RKO (cell line): ENCODE data around the gene NDST1.

Experiments used
- DNase-seq: peaks from one replicate; pipeline ENCODE4 v3.0.0-alpha.2; 2016; ENCODE audit warnings: low spot score

NDST1 gene

DNA sequence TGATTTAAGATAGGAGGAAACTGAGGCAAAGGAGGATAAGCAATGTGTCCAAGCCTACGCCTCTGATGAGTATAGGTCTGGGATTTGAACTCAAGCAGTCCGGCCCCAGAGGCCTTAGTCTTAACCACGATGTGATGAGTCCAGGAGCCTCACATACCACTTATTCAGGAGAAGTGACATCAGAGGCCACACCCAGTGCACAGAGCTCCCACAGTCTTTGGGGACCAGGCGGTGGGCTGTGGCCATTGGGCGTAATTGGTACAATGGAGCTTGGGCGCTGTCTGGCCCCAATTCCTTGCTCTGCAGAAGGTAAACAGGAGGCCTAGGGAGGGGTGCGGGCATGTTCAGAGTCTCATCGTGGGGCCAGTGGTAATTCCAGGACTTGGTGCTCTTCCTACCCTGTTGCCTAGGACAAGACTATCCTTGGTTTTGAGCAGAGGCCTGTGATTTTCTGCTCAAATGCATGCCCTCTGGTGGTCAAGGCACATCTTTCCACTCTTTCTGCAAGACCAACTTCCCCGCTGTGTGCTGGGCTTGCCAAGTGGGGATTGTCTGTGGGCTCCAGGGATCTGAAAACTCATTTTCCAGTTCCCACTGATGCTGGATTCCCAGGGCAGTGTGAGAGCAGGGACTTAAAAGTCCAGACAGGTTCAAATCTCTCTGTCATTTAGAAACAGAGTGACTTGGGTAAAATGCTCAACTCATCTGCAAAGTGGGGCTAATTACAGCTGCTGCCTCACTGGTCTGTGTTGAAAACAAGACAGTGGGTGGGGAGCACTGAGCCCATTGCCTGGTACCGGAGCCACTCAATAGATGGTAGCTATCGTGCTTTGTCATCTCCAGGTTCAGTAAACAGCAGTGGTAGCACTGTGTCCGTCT is 15.8 kb downstream of the NDST1 start:
- peak; percentile 72 for DNase-seq

DNA sequence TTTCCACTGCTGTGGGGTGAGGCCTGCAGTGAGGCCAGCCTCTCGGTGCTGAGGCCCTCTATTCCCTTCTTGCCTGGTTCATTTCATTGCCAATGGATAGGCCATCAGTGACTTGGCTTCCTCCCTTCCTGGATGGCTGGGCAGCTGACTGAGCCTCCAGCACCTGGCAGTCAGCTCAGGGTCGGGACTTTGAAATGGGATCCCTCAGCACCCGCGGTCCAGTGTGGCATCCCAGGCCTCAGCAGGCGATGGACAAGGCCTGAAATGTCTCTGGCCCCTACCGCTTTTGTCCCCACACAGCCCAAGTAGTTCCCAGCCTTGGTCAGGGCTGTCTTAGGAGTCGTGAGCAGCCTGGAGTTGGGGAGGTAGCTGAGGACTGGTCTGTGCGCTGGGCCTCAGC is 17.2 kb downstream of the NDST1 start:
- no peak for DNase-seq

DNA sequence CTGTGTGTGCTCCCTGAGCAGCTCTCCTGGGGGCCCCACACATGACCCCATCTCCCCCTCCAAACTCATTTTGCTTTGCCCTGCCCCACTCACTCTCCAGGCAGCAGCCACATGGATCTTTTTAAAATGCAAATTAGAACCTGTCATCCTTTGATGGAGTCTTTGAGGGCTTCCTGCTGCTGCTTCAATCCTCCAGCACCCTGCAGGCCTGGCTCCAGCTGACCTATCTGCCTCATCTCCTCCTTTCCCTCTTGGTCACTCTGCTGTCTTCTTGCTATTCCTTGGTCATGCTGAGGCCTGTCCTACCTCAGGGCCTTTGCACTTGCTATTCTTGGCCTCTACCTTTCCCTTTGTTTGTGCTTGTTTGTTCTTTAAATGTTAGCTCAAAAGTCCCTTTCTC is 17.9 kb downstream of the NDST1 start:
- no peak for DNase-seq

DNA sequence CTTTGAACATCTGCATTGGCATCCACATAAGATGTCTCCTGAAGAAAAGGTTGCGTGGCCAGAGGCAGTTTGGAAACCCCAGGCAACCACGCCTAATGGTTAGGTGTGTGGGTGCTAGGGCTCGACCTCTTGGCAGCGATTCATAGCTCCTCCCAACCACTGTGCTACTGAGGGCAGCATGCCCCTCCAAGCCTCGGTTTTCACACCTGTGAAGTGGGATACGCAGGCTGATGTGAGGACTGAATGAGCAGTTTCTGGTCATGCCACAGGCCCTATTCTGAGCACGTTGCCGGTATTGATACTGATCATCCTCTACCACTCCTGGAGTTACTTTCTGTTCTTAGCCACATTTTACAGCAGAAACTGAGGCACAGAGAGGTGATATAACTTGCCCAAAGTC is 19.1 kb downstream of the NDST1 start:
- DNase-seq, result no peak

DNA sequence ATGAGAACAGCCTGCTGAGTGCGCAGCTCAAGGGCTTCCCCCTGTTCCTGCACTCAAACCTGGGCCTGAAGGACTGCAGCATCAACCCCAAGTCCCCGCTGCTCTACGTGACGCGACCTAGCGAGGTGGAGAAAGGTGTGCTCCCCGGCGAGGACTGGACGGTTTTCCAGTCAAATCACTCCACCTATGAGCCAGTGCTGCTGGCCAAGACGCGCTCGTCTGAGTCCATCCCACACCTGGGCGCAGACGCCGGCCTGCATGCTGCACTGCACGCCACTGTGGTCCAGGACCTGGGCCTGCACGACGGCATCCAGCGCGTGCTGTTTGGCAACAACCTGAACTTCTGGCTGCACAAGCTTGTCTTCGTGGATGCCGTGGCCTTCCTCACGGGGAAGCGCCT is 19.9 kb downstream of the NDST1 start:
- no peak for DNase-seq

DNA sequence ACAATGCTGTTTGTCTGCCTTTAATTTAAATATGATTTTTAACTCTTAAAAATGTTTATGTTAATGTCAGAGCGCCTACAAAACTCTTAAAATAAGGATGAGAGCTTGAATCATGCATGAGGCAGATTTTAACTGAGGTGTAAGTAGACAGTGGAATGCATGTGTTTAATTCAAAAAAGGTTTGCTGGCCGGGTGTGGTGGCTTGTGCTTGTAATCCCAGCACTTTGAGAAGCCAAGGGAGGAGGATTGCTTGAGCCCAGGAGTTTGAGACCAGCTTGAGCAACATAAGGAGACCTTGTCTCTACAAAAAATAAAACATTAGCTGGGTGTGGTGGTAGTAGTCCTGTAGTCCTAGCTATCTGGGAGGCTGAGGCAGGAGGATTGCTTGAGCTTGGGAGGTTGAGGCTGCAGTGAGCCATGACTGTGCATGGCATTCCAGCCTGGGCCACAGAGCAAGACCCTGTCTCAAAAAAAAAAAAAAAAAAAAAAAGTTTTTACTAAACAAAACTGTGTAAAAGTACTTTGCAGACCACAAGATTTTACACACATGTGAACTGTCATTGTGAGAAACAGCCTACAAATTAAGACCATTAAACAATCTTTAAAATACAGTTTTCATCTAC is 21.1 kb downstream of the NDST1 start:
- DNase-seq, result no peak

DNA sequence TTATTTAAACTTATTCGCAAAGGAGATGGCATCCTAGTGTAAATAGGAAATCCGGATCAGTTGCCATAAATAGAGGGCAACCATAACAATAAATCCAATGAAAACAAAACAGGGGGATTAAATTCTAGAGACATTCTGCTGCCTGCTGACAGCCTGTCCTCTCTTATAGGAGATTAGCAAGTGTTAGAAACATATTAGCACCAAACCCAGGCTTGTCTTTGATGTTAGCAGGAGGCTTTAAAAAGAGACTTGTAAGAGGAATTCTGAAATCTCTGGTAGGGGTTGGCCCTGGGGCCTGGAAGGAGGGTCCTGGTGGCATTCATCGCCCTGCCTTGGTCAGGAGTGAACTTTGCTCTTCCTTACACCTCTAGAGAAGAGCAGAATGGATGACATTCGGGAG is 21.6 kb downstream of the NDST1 start:
- no peak for DNase-seq

DNA sequence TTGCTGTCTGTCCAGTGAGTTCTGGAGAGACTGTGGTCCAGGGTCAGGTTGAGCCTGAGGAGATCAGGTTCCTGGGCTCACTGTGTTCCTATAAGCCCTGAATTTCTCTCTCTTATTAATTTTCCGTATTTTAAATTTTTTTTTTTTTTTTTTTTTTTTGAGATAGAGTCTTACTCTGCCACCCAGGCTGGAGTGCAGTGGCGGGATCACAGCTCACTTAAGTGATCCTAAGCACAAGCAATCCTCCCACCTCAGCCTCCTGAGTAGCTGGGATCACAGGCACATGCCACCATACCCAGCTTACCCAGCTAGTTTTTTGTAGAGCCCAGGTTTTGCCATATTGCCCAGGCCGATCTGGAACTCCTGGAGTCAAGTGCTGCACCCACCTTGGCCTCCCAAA is 22.5 kb downstream of the NDST1 start:
- no peak for DNase-seq

DNA sequence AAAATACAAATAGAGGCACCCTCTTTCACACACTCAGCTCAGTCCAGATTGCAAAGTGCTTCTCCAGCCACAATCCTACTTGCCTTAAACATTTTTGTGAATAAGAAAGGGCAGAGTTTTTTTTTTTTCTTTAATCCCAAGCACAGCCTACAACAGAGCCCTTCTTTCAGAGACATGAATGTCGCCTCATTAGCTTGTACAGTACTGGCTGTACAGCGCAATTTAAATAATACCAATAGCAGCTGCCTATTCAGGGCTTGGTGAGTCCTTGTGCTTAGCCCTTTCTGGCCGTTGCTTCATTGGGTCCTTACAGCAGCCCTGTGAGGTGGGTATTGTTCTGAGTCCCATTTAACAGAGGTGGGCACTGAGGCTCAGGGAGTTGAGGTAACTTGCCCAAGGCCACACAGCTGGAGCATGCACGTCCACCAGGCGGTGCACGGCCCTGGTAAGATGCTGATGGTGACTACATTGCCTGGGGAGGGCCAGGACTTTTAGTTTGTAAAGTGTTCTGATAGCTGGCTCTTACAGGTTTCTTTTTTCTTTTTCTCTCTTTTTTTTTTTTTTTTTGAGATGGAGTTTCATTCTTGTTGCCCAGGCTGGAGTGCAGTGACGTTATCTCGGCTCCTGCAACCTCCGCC is 23.1 kb downstream of the NDST1 start:
- DNase-seq, result no peak

DNA sequence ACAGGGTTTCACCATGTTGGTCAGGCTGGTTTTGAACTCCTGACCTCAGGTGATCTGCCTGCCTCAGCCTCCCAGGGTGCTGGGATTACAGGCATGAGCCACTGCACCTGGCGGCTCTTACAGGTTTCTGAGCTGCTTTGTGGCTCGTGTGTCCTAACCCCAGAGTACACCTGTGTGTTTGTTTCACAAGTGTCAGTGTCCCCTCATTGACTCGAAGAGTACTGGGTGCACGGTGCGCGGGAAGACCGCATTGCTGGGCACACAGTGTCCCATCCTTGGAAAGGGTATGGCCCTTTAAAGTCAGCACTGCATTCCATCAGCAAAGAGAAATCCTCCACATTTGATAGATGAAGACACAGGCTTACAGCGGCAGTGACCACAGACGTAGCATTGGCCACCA is 23.8 kb downstream of the NDST1 start:
- no peak for DNase-seq

DNA sequence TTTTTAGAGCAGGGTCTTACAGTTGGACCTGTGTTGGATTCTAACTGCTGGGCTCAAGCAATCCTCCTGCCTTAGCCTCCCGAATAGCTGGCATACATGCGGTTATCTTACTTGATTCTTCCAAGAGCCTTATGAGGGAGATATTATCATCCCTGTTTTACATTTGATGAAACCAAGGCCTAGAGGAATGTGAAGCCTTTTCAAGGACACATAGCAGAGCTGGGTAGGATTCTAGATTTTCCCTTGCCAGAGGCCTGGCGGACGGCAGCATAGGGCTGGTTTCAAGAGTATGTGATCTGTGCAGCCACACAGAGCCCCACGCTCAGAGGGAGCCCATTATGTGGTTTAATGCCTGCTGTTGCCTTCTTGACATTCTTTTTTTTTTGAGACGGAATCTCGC is 24.2 kb downstream of the NDST1 start:
- no peak for DNase-seq

DNA sequence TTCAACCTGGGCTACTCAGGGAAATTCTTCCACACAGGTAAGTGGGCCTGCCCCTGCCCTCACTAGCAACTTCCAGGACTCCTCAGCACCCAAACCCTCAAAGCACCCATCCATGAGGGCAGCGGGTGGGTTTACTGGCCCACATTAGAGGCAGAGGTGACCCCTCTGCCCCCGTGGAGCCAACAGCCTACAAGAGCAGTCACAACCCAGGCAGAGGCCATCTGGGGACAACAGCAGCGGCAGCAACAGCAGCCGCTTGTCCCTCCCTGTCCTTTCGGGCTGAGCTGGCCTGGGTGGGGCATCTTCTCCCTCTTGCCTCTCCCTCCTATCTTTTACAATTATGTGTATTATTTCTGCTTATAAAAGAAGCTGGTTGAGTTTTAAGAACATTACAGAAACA is 25.1 kb downstream of the NDST1 start:
- no peak for DNase-seq

DNA sequence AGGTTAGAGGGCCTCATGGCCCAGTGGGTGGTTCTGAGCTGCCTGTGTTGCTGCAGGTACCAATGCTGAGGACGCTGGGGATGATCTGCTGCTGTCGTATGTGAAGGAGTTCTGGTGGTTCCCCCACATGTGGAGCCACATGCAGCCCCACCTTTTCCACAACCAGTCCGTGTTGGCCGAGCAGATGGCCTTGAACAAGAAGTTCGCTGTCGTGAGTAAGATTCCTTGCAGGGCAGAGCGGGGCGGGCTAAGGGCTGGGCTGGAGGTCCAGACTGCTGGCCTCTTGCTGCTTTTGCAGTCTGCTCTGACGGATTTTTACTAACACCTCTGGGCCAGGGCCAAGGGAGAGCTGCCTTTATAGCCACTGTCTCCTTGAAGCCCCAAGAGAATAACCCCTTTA is 26.9 kb downstream of the NDST1 start:
- no peak for DNase-seq

DNA sequence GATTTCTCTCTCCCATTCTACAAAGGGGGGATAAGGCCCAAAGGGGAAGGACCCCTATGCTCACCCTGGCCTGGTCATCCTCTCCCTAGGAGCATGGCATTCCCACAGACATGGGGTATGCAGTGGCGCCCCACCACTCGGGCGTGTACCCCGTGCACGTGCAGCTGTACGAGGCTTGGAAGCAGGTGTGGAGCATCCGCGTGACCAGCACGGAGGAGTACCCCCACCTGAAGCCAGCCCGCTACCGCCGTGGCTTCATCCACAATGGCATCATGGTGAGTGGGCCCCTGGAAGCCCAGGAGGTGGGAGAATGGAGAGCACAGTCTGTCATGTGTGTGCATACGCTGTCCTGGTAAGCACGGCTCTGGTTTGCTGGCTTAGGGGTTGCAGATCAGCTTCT is 27.7 kb downstream of the NDST1 start:
- DNase-seq, result no peak

DNA sequence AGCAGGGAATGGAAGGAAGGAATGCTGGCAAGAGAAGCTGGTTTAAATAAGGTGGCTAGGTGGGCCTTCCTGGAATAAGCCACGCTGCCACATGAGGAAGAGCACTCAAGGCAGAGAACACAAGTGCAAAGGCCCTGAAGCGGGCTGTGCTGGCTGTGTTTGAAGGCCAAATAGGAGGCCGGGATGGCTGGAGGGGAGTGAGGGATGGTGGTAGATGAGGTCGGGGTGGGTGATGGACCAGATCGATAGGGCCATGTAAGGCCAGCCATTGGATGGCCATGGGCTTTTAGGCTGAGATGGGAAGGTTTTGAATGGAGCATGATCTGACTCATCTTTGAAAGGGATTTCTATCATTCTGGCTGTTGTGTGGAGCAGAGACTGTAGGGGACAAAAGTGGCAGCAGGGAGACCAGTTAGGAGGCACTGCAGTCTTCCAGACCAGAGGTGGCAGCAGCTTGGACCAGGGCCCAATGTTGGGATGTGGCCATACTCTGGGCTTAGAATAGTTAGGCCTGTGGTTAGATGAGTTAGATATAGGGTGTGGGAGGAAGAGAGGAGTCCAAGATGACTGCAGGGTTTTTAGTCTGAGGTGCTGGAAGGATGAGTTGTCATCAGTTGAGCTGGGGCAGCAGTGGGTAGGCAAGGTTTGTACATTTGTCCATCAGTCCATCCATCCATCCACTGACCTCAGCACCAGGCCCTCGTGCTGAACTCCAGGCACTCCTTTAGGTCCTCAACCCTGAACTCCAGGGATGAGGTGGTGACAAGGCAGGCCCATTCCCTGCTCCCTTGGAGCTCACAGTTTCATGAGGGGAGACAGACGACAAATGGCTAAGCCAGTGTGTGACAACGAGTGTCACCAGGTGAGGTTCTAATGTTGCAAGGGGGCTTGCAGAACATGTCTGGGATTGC is 30.3 kb downstream of the NDST1 start:
- peak; percentile 44 for DNase-seq

DNA sequence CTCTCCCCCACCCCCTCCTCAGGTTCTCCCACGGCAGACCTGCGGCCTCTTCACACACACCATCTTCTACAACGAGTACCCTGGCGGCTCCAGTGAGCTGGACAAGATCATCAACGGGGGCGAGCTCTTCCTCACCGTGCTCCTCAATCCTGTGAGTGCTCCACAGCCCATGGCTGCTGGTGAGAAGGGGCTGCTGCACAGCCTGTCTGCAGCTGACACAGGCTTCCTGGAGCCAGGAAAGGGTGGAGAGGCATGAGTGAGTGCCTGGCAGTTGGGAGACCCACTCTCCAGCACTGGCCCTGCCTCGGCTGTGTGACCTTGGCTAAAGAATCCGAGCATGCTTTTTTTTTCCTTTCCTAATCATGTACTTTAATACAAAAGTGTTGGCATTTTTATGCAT is 31.3 kb downstream of the NDST1 start:
- no peak for DNase-seq

DNA sequence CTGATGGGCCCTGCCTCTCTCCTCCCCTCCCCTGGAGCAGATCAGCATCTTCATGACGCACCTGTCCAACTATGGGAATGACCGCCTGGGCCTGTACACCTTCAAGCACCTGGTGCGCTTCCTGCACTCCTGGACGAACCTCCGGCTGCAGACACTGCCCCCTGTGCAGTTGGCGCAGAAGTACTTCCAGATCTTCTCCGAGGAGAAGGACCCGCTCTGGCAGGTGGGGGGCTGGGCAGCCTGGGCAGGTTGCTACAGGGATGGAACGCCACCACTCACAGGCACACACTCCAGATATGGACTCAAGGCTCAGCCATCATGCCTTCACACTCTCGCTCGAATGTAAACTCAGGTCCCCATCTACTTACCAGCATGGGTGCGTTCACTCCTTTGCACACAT is 32.1 kb downstream of the NDST1 start:
- DNase-seq, result no peak

DNA sequence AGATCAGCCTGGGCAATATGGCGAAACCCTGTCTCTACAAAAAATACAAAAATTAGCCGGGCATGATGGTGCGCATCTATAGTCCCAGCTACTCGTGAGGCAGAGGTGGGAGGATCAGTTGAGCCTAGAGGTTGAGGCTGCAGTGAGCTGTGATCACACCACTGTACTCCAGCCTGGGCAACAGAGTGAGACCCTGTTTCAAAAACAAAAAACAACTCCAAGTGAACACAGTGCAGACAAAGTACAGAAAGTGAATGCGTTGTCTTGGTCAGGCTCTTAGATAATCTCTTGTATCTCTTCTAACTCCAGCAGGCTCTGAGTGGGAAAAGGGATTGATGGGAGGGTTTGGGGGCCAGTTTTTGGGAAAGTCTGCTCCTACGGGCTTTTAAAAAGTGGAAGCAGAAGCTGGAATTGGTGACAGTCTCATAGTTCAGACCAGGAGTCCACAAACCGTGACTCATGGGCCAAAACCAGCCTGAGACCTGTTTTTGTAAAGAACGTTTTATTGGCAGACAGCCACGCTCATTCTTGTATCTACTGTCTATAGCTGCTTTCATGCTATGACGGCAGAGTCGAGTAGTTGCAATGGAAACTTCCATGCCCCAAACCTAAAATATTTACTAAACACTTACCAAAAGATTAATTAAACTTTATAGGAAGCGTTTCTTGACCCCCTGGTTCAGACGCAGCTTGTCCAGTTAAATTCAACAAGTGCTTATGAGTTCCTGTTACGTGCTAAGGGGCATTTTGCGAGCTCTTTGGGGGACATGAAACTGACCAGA is 32.9 kb downstream of the NDST1 start:
- no peak for DNase-seq

DNA sequence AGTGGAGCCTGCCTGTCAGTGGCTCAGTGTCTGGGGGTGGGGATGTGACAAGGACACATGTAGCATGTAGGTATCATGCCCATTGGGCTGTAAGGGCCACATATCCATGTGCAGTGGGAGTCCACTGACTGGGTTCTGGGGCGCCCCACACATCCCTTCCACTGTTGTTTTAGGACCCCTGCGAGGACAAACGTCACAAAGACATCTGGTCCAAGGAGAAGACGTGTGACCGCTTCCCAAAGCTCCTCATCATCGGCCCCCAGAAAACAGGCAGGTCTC is 33.4 kb downstream of the NDST1 start:
- DNase-seq, result no peak

DNA sequence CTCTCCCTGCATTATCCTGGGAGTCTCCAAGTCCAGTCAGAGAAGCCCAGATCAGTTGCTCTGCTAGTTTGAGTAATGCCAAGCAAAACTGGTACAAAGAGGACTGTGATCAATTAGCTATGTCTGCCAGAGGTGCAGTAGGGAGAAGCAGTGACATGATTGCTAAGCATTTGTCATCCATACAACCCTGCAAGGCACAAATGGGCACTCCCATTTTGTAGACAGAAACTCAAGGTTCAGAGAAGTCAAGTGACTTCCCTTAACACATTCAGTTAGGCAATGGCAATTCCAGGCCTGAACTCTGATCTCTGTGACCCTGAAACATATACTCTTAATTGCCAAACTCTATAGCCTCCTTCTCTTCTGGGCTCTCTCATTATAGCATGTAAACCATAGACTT is 34.0 kb downstream of the NDST1 start:
- DNase-seq, result peak; percentile 26

DNA sequence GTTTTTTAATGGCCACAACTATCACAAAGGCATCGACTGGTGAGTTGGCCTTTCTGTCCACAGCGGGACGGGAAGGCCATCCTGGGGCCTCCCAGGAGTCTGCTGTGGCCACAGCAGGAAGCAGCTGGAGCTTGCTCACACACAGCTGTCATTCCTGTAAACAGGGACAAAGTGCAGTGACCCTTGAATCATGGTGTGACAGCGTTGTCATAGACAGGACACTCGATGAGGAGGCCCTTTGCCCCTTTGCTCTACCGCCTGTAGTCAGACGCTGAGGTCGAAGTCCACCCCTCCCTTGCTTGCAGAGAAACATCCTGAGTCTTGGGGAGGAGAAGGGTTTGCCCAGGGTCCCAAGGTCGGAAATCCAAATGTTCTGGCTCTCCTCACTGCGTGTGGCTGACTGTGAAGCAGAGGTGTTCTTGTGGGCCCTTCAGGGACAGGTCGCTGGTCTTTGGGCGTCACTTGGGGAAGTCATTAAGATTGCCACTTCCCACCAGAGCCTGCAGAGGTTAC is 35.1 kb downstream of the NDST1 start:
- no peak for DNase-seq
